ENCODE data around the gene SRRM4. TPM values are rescaled to one million over a fixed set of nuclear protein-coding genes. Genes with fewer than 3 reads are reported as not detected.

Gene SRRM4
- total RNA-seq, 1 experiment from 2014 or later, result not detected

DNA sequence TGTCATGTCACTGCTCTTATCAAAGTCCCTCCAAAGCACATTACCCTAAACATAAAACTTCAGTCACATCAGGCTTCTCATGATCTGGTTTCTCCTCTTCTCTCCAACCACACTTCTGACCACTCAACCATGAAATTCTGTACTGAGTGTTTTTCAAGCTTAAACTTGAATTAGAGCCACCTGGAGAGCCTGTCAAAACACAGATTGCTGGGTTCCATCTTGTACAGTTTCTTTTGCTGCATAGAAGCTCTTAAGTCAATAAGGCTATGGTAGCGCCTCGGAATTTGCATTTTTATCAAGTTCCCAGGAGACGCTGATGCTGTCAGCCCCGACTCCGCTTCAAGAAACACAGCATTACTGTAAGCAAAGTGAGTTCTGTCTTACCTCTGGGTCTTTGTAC lies 16.4 kb upstream of the SRRM4 start:
- TF ChIP-seq, protein P1, sequence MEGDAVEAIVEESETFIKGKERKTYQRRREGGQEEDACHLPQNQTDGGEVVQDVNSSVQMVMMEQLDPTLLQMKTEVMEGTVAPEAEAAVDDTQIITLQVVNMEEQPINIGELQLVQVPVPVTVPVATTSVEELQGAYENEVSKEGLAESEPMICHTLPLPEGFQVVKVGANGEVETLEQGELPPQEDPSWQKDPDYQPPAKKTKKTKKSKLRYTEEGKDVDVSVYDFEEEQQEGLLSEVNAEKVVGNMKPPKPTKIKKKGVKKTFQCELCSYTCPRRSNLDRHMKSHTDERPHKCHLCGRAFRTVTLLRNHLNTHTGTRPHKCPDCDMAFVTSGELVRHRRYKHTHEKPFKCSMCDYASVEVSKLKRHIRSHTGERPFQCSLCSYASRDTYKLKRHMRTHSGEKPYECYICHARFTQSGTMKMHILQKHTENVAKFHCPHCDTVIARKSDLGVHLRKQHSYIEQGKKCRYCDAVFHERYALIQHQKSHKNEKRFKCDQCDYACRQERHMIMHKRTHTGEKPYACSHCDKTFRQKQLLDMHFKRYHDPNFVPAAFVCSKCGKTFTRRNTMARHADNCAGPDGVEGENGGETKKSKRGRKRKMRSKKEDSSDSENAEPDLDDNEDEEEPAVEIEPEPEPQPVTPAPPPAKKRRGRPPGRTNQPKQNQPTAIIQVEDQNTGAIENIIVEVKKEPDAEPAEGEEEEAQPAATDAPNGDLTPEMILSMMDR (conservative IDR thresholded peaks at IDR 0.05), result no peak
- no peak for TF ChIP-seq EZH2 (IDR thresholded peaks at IDR 0.05; ENCODE audit: low read depth)
- no peak overlapping the region for H3K27ac ChIP-seq
- no peaks in the 10 kb centered on the region for H4K20me1 ChIP-seq (ENCODE audit: insufficient read depth)
- no peaks in the 10 kb centered on the region for H3K36me3 ChIP-seq (ENCODE audit: low read depth)
- H2AFZ ChIP-seq, result no peak overlapping the region
- H3K9me2 ChIP-seq (ENCODE audit: insufficient read depth), result no peaks in the 10 kb centered on the region
- H3K79me2 ChIP-seq (ENCODE audit: low read depth), result no peaks in the 10 kb centered on the region
- H3K9me3 ChIP-seq (ENCODE audit: insufficient read depth, low read depth), result no peaks in the 10 kb centered on the region
- H3K4me1 ChIP-seq (replicated peaks; ENCODE audit: insufficient read depth), result no peaks in the 10 kb centered on the region
- no peaks in the 10 kb centered on the region for H3K27me3 ChIP-seq (ENCODE audit: insufficient read depth, low read depth)
- intact Hi-C loops (cut with micrococcal nuclease; ENCODE audit: unreplicated experiment), result no loop called here
- no peaks in the 10 kb centered on the region for H3F3A ChIP-seq (ENCODE audit: insufficient read depth, low read depth)
- CTCF ChIA-PET, result no interaction called here
- no TSS peak for BruUV-seq (replicated peaks)
- no peak for DNase-seq
- POLR2A ChIA-PET (ENCODE audit: unreplicated experiment), result no interaction called here
- no peak overlapping the region for H3K4me2 ChIP-seq
- H3K4me3 ChIP-seq, result no peak overlapping the region

DNA sequence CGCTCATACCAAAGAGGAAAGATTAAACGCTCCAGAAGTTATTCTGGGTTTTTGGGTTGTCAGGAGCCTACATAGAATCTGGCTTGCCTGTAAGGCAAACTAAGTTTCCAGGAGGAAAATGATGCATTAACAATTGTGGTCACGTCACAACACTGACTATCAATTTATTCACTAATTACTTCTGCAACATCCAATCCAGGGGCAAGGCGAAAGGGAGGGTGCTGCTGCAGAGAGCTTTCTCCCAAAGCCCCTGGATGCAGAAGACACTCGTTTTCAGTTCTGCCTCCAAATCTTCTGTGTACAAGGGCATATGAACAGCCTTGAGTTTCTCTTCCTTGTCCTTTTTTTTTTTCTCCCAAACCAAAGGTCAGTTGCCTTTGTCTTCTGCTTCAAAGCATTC lies 10.5 kb upstream of the SRRM4 start:
- H3K4me3 ChIP-seq, result no peak overlapping the region
- H3K9me2 ChIP-seq (ENCODE audit: insufficient read depth), result no peaks in the 10 kb centered on the region
- H3K4me1 ChIP-seq (replicated peaks; ENCODE audit: insufficient read depth), result no peaks in the 10 kb centered on the region
- no TSS peak for BruUV-seq (replicated peaks)
- H4K20me1 ChIP-seq (ENCODE audit: insufficient read depth), result no peaks in the 10 kb centered on the region
- no peaks in the 10 kb centered on the region for H3K79me2 ChIP-seq (ENCODE audit: low read depth)
- no peak for DNase-seq
- intact Hi-C loops (cut with micrococcal nuclease; ENCODE audit: unreplicated experiment), result no loop called here
- H3F3A ChIP-seq (ENCODE audit: insufficient read depth, low read depth), result no peaks in the 10 kb centered on the region
- H3K27me3 ChIP-seq (ENCODE audit: insufficient read depth, low read depth), result no peaks in the 10 kb centered on the region; the same call in 1 of the 2 replicates
- ChIA-PET POLR2A (ENCODE audit: unreplicated experiment) (no interaction called here), CTCF (no interaction called here)
- no peaks in the 10 kb centered on the region for H3K36me3 ChIP-seq (ENCODE audit: low read depth)
- H2AFZ ChIP-seq, result no peak overlapping the region
- TF ChIP-seq EZH2 (IDR thresholded peaks at IDR 0.05; ENCODE audit: low read depth), result no peak
- TF ChIP-seq, protein P1 (conservative IDR thresholded peaks at IDR 0.05), result no peak
- H3K27ac ChIP-seq, result no peak overlapping the region
- no peak overlapping the region for H3K4me2 ChIP-seq
- H3K9me3 ChIP-seq (ENCODE audit: insufficient read depth, low read depth), result no peaks in the 10 kb centered on the region

DNA sequence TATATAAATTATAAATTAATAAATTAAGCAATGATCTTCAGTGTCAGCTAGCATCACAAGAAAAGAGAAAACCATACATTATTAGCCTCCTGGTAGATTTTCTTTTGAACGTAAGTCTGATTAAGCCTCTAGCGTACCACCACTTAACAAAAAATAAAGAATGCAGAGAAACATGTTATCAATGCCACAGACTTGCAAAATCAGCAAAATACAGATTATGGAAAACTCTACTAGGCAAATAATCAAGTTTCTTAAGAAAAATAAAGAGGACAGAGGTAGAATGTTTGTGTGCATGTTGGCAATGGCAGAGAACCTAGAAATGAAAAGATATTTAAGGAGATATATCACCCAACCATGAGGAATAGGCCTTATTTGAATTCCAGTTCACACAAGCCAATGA lies 8.4 kb upstream of the SRRM4 start:
- Histone ChIP-seq H3K27ac (no peak overlapping the region), H3K79me2 (ENCODE audit: low read depth) (no peaks in the 10 kb centered on the region), H3K9me2 (ENCODE audit: insufficient read depth) (no peaks in the 10 kb centered on the region), H3K9me3 (ENCODE audit: insufficient read depth, low read depth) (no peaks in the 10 kb centered on the region), H3K4me1 (replicated peaks; ENCODE audit: insufficient read depth) (no peaks in the 10 kb centered on the region), H3K36me3 (ENCODE audit: low read depth) (no peaks in the 10 kb centered on the region), H2AFZ (no peak overlapping the region), H3K4me2 (no peak overlapping the region), H4K20me1 (ENCODE audit: insufficient read depth) (no peaks in the 10 kb centered on the region), H3K4me3 (no peak overlapping the region), H3F3A (ENCODE audit: insufficient read depth, low read depth) (no peaks in the 10 kb centered on the region), H3K27me3 (ENCODE audit: insufficient read depth, low read depth) (no peaks in the 10 kb centered on the region; the same call in 1 of the 2 replicates)
- intact Hi-C loops (cut with micrococcal nuclease; ENCODE audit: unreplicated experiment), result no loop called here
- no peak for TF ChIP-seq EZH2 (IDR thresholded peaks at IDR 0.05; ENCODE audit: low read depth)
- TF ChIP-seq, protein P1 (conservative IDR thresholded peaks at IDR 0.05), result no peak
- BruUV-seq (replicated peaks), result no TSS peak
- DNase-seq, result no peak
- ChIA-PET CTCF (no interaction called here), POLR2A (ENCODE audit: unreplicated experiment) (no interaction called here)

Data from PC-9 (cell line).